Activated CD8-positive, alpha-beta memory T cell treated with anti-CD3 and anti-CD28 coated beads, Interleukin-2, amount 50 U/mL, for 1 hour (primary cell): ENCODE data around the gene GABRP.

Source experiments
- DNase-seq: peaks from one replicate; pipeline ENCODE4 v3.0.0-alpha.2; 2020; ENCODE audit errors: extremely low read depth

Gene GABRP

GRCh38 chr5:170861667-170861916 lies 78.1 kb downstream of the GABRP start:
- DNase-seq: no peak

- no peak for DNase-seq
Measured at GRCh38 chr5:170861917-170862766, 78.6 kb downstream of the GABRP start, which contains the start of gene RANBP17. Gene RANBP17 (plus strand): TSS chr5:170862018.

- DNase-seq: no peak
Measured at GRCh38 chr5:170863646-170864045, 80.1 kb downstream of the GABRP start.
